Right atrium auricular region (tissue), 2 donors: ENCODE measurements around the gene TGM2. TPM values are rescaled to one million over a fixed set of nuclear protein-coding genes. Genes with fewer than 3 reads are reported as not detected.

Source experiments
- DNase-seq: peaks from one replicate; pipeline ENCODE4 v3.0.0-alpha.2; 2019; ENCODE audit warnings: low spot score
- H3K27ac ChIP-seq, 2 donors: fragments of 200-600 bp; sonication (generic); 1 replicate in 1 of 2; 2 replicates in 1 of 2; pipeline ENCODE4 v1.5.1; 2016 to 2019
- H3K27me3 ChIP-seq, 2 donors: fragments of 200-600 bp; sonication (generic); one replicate each; pipeline versions ENCODE4 v1.5.1 to v1.6.0; 2017 to 2019
- H3K36me3 ChIP-seq: fragments of 200-600 bp; sonication (generic); one replicate; pipeline ENCODE4 v1.5.1; 2016
- H3K4me1 ChIP-seq, 2 donors: fragments of 200-600 bp; sonication (generic); one replicate each; pipeline versions ENCODE4 v1.5.1 to v1.6.0; 2017 to 2019
- H3K4me3 ChIP-seq, 2 donors: fragments of 200-600 bp; sonication (generic); 1 replicate in 1 of 2; 2 replicates in 1 of 2; pipeline ENCODE4 v1.5.1; 2017 to 2019; ENCODE audit warnings: mild to moderate bottlenecking in 1 of 2, moderate library complexity in 1 of 2
- H3K9me3 ChIP-seq, 2 donors: fragments of 200-600 bp; sonication (generic); one replicate each; pipeline ENCODE4 v1.5.1; 2019
- total RNA-seq, 2 donors: library from RNA; depleted of rRNA; stranded (reverse); fragments of >200 nt; gene quantifications; one replicate each; pipeline ENCODE4 v1.1.0, GENCODE V29; 2016
- TF ChIP-seq, protein P1 (sequence below), 2 donors: fragments of 200-600 bp; sonication (generic); IDR thresholded peaks; one replicate each; pipeline ENCODE4 v1.5.1; 2019; ENCODE audit warnings: antibody characterized with exemption in 2 of 2

Gene TGM2
- total RNA-seq, 2 donors from 2014 or later: 680 to 1,303 TPM

DNA sequence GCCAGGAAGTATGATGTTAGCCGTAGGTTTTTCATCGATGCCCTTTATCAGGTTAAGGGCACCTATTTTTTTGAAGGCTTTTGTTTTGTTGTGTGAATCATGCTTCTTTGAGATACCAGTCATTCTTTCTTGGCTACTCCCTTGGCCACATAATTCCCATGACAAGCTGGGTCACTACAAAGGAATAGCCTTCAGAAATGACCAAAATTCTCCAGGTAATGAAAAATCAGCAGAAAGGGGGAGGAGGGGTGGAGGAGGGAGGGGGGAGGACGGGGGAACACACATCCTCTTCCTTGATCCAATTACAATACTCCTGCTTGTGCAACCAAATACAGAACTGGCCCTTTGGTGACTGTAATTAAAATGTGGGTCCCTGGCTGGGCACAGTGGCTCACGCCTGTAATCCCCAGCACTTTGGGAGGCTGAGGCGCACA, 21.7 kb upstream of the TGM2 start:
- no peak for DNase-seq
- no peaks in the 10 kb centered on the region for H3K9me3 ChIP-seq
- no peak overlapping the region for H3K27ac ChIP-seq
- TF ChIP-seq, protein P1, sequence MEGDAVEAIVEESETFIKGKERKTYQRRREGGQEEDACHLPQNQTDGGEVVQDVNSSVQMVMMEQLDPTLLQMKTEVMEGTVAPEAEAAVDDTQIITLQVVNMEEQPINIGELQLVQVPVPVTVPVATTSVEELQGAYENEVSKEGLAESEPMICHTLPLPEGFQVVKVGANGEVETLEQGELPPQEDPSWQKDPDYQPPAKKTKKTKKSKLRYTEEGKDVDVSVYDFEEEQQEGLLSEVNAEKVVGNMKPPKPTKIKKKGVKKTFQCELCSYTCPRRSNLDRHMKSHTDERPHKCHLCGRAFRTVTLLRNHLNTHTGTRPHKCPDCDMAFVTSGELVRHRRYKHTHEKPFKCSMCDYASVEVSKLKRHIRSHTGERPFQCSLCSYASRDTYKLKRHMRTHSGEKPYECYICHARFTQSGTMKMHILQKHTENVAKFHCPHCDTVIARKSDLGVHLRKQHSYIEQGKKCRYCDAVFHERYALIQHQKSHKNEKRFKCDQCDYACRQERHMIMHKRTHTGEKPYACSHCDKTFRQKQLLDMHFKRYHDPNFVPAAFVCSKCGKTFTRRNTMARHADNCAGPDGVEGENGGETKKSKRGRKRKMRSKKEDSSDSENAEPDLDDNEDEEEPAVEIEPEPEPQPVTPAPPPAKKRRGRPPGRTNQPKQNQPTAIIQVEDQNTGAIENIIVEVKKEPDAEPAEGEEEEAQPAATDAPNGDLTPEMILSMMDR (IDR thresholded peaks at IDR 0.05): no peak
- no peaks in the 10 kb centered on the region for H3K27me3 ChIP-seq
- no peak overlapping the region for H3K4me3 ChIP-seq
- H3K36me3 ChIP-seq: no peaks in the 10 kb centered on the region
- H3K4me1 ChIP-seq: peaks cover 0 to 17% of the 10 kb centered on the region in 2 donors

DNA sequence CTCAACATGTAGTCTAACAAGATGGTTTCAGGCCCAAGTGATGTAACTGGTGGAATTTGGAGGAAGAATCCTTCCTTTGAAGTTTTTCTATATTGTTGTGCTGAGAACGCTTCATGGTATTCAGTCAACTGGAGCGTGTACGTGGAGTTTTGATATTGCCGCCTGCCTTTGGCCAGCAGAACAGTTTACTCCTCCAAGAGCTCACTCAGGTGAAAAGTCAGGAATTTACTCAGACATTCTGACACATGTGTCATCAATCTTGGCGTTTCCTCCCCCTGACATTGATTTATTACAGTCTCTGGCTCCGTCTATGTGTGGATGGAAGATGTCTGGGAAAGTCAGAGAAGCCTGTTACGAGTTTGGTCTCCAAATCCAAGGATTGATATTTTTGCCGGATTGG, 19.0 kb upstream of the TGM2 start:
- Histone ChIP-seq H3K9me3 (no peaks in the 10 kb centered on the region), H3K4me3 (no peak overlapping the region), H3K27ac (no peak overlapping the region), H3K27me3 (no peaks in the 10 kb centered on the region), H3K4me1 (no peaks in the 10 kb centered on the region), H3K36me3 (no peaks in the 10 kb centered on the region)
- no peak for DNase-seq
- TF ChIP-seq, protein P1 (IDR thresholded peaks at IDR 0.05): no peak

DNA sequence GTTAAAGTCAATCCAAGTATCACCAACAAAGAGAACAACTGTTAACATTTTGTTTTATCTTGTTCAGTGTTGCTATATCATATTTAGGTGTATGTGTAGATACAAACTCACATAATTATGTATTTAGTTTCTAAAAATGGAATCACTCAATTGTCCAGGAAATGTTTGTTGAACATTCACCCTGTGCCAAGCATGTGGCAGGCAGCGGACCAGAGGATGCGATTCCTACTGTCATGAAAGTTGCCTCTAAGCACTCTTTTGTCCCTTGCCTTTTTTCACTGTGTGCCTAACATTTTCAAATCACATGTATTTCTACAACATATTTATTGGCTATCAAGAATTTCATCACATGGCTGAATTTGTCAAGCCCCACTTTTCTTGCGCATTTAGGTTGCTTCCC, 16.9 kb upstream of the TGM2 start:
- no peaks in the 10 kb centered on the region for H3K9me3 ChIP-seq
- no peak for DNase-seq
- TF ChIP-seq, protein P1 (IDR thresholded peaks at IDR 0.05): no peak
- no peaks in the 10 kb centered on the region for H3K27me3 ChIP-seq
- H3K27ac ChIP-seq: no peak overlapping the region
- no peaks in the 10 kb centered on the region for H3K4me1 ChIP-seq
- H3K36me3 ChIP-seq: no peaks in the 10 kb centered on the region
- no peak overlapping the region for H3K4me3 ChIP-seq

DNA sequence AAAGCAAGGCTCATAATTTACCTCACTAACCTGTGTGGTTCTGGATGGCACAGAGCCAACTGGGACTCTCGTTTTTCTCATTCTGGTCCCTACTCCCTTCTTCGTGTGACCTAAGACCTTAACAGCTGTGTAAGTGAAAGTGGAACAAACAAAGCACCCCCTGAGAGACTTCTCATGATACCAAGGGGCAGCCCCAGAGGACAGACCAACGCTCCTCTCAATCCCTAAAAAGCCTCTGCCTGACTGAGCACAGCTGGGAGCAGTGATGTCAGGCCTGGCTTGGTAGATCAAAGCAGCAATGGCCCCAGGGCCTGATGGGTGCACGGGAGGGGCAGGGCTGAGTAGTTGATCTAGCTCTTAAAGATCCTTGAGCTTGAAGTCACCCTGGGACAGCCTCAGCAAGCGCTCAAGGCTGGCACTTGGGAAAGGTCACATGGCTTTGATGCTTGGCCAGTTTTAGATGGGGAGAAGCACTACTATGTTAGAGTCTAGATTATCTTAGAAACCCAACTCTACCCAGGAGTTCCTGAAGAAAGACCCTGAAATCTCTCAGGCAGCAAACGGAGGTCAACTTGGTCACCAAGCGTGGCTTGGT, 16.2 kb upstream of the TGM2 start:
- TF ChIP-seq, protein P1 (IDR thresholded peaks at IDR 0.05): no peak
- no peak for DNase-seq
- Histone ChIP-seq H3K27ac (no peak overlapping the region), H3K4me1 (no peaks in the 10 kb centered on the region), H3K9me3 (no peaks in the 10 kb centered on the region), H3K36me3 (no peaks in the 10 kb centered on the region), H3K27me3 (no peaks in the 10 kb centered on the region), H3K4me3 (no peak overlapping the region)

DNA sequence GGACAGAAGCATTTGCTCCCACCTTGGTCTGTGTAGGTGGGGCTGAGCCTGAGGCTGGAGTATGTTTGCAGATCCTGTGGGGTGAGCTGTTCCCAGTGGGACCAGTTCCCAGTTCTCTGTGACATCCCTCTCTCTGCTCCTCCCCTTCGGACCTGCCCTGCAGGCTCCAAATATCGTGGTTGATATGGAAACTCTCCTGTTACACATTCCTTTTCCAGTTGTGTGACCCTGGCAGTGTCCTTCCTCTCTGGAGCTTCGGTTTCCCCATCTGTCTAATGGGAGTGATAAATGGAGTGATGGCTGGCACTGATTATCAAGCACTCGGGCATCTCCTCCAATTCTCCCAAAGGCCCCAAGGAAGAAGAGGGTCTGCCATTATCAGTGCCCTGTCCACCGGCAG, 15.7 kb upstream of the TGM2 start:
- H3K4me1 ChIP-seq: no peaks in the 10 kb centered on the region
- H3K9me3 ChIP-seq: no peaks in the 10 kb centered on the region
- no peak for DNase-seq
- no peaks in the 10 kb centered on the region for H3K27me3 ChIP-seq
- TF ChIP-seq, protein P1 (IDR thresholded peaks at IDR 0.05): no peak
- H3K36me3 ChIP-seq: no peaks in the 10 kb centered on the region
- no peak overlapping the region for H3K4me3 ChIP-seq
- no peak overlapping the region for H3K27ac ChIP-seq

DNA sequence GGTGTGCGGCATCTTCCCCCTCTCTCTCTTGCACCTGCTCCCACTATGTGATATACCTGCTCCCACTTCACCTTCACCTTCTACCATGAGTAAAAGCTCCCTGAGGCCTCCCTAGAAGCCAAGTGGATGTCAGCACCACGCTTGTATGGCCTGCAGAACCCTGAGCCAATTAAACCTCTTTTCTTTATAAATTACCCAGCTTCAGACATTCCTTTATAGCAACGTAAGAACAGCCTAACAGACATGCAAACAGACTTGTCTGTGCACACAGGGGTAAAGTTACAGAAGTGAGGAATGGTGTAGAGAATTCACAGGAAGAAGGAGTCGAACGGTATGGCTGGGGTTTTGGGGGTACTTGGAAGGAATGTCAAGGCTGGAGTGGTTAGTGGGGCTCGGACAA, 14.8 kb upstream of the TGM2 start:
- no peaks in the 10 kb centered on the region for H3K4me1 ChIP-seq
- no peaks in the 10 kb centered on the region for H3K36me3 ChIP-seq
- H3K4me3 ChIP-seq: no peak overlapping the region
- no peaks in the 10 kb centered on the region for H3K27me3 ChIP-seq
- no peaks in the 10 kb centered on the region for H3K9me3 ChIP-seq
- DNase-seq: no peak
- TF ChIP-seq, protein P1 (IDR thresholded peaks at IDR 0.05): no peak
- no peak overlapping the region for H3K27ac ChIP-seq
